Psoas muscle (tissue), 8 donors: Measurements from ENCODE around the gene SEC11A. TPM values are rescaled to one million over a fixed set of nuclear protein-coding genes. Genes with fewer than 3 reads are reported as not detected.

ENCODE experiments used
- ATAC-seq, 4 donors: fragments of 200-7000 bp; cut with Tn5 transposase; one replicate each; pipeline ENCODE4 v1.9.1; 2020; ENCODE audit warnings: moderate library complexity in 3 of 4, mild to moderate bottlenecking in 2 of 4
- DNase-seq, 2 donors: peaks; one replicate each; pipeline ENCODE4 v3.0.0-alpha.2; 2020
- H3K27ac ChIP-seq: fragments of 200-600 bp; one replicate; pipeline ENCODE4 v1.8.0; 2022
- H3K27me3 ChIP-seq, 3 donors: fragments of 200-600 bp in 1 of 3; one replicate each; pipeline versions ENCODE4 v1.6.1 to v1.8.0; 2013 to 2022; ENCODE audit warnings: low read length in 2 of 3, mild to moderate bottlenecking in 2 of 3, moderate library complexity in 1 of 3; ENCODE audit not compliant: insufficient read depth in 3 of 3
- H3K36me3 ChIP-seq, 2 donors: fragments of 200-600 bp in 1 of 2; one replicate each; pipeline versions ENCODE4 v1.6.1 to v1.8.0; 2013 to 2022; ENCODE audit warnings: low read depth in 1 of 2, mild to moderate bottlenecking in 1 of 2, moderate library complexity in 1 of 2; ENCODE audit not compliant: insufficient read depth in 1 of 2
- H3K4me1 ChIP-seq: fragments of 200-600 bp; one replicate; pipeline ENCODE4 v1.8.0; 2022
- H3K4me3 ChIP-seq: fragments of 200-600 bp; one replicate; pipeline ENCODE4 v1.8.0; 2022; ENCODE audit warnings: mild to moderate bottlenecking
- H3K9me3 ChIP-seq: fragments of 200-600 bp; one replicate; pipeline ENCODE4 v1.8.0; 2022
- WGBS, 3 donors: extraction: QIAGEN DNeasy Blood & Tissue Kit; methylation state at CpG; one replicate each; pipeline versions ENCODE4 v1.1.6 to v1.1.7; 2013; 5-methylcytosine and 5-hydroxymethylcytosine counted together
- intact Hi-C, 2 donors: fragments of 100-400 bp; cut with DNase I; formaldehyde crosslinking; loops; one replicate each; pipeline versions ENCODE4 v1.11.0 to v1.14.2; 2022
- polyA plus RNA-seq, 3 donors: library from polyadenylated mRNA; stranded (reverse); fragments of 200-250 nt; gene quantifications; one replicate each; pipeline ENCODE4 v1.2.3, GENCODE V29; 2013
- total RNA-seq, 4 donors: library from RNA; stranded (reverse); fragmentation: NEBNext Ultra II Directional in 2 of 4; extraction: Animal tissue kit (Norgen Biotek cat#: 25700) in 2 of 4; gene quantifications; one replicate each; pipeline versions ENCODE4 v1.2.1 to v1.2.4, GENCODE V29; 2021 to 2023
- TF ChIP-seq, protein P1 (sequence below): fragments of 200-600 bp; IDR thresholded peaks from one replicate; pipeline ENCODE4 v1.8.0; 2022; ENCODE audit warnings: antibody characterized with exemption
- donor health status: healthy with polysubstance abuse.
- donor health status: DM: no; HTN: no; CAD: no; lungs with moderate emphysema.
- donor health status: Bipolar disorder and iron deficiency.
- donor health status: healthy.
- donor health status: DM: yes; HTN: yes; CAD: no.
- donor health status: DM: no; HTN: no; CAD: no.
- donor health status: DM: no; HTN: no; CAD: no.
- donor health status: DM: yes; HTN: yes; CAD: no.

SEC11A gene
- total and polyA plus RNA-seq, 7 donors, result 80.7 to 237 (median 106) TPM

DNA sequence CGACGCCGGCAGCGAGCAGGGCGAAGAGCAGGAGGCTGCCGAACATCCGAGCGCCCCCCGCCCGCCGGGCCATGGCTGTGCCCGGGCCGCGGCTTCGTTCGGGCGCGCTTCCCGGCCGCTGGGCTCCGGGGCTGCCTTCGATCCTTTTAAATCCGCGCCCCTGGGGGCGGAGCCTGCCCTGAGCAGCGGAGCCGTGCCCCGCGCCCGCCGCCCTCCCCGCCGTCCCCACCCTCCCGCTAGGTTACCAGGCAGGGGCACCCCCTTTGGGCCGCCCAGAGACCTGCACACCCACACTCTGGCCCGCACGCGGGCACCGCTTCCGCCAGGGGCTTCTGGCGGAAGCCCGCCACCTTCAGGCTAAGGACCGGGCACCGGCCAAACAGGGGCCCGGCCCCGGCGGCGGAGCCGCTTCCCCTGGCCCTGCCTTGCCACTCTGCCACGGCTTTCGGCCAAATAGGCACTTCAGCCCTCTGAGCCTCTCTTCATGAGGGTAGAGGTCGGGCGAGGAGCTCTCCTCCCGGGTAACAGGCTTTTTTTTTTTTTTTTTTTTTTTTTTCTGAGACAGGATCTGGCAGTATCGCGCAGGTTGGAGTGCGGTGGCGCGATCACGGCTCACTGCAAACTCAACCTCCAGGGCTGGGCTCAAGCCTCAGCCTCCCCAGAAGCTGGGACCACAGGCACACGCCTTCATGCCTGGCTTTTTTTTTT is 57.7 kb downstream of the SEC11A start, which contains the start of gene NMB:
NMB (minus strand) TSS at position 120 of the 708 bp plus-strand sequence; CDS start at position 73, 47 bp downstream.
- Histone ChIP-seq H3K27me3 (no peaks in the 10 kb centered on the region), H3K4me1 (peaks cover 18% of the 10 kb centered on the region), H3K27ac (peak within 1 kb of the TSS; percentile 80), H3K36me3 (peaks cover 3 to 5% of the 10 kb centered on the region in 2 donors), H3K4me3 (peak within 1 kb of the TSS; percentile 73), H3K9me3 (no peaks in the 10 kb centered on the region)
- TF ChIP-seq, protein P1, sequence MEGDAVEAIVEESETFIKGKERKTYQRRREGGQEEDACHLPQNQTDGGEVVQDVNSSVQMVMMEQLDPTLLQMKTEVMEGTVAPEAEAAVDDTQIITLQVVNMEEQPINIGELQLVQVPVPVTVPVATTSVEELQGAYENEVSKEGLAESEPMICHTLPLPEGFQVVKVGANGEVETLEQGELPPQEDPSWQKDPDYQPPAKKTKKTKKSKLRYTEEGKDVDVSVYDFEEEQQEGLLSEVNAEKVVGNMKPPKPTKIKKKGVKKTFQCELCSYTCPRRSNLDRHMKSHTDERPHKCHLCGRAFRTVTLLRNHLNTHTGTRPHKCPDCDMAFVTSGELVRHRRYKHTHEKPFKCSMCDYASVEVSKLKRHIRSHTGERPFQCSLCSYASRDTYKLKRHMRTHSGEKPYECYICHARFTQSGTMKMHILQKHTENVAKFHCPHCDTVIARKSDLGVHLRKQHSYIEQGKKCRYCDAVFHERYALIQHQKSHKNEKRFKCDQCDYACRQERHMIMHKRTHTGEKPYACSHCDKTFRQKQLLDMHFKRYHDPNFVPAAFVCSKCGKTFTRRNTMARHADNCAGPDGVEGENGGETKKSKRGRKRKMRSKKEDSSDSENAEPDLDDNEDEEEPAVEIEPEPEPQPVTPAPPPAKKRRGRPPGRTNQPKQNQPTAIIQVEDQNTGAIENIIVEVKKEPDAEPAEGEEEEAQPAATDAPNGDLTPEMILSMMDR, result peak; percentile 44
- ATAC-seq (peak; percentile 61 to 80 (median 74)), DNase-seq (peak; percentile 81 to 90)
- intact Hi-C loops, result loop anchor here in 1 of 2 donors (5.0 to 10.0 kb wide), 2 partner anchors 219 to 267 kb away; no protein-coding TSS in a partner anchor
- WGBS, 3 donors, result 1 to 2% (median 1%) methylated on average over 43 to 61 of the region's 61 CpGs

DNA sequence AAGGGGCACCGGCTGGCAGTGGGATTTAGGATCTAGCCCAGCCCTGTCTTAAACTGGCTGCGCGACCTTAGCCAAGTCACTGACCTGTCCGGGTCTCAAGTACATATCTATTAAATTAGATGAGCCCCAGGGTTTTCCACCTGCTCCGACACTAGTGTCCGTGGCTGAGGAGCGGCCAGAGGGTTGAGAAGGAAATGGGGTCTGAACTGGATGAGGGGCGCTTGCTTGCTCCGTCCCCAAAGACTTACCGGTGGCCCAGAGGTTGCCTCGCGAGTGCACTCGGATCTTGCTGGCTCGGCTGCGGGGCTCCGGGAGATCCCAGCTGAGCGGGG is 58.2 kb downstream of the SEC11A start:
- 17 to 20% (median 19%) methylated on average over 15 to 17 of the region's 17 CpGs for WGBS, 3 donors
- intact Hi-C loops, result loop anchor here in 1 of 2 donors (5.0 to 10.0 kb wide), 2 partner anchors 220 to 267 kb away; no protein-coding TSS in a partner anchor
- Histone ChIP-seq H3K4me1 (peaks cover 19% of the 10 kb centered on the region), H3K36me3 (peaks cover 3 to 10% of the 10 kb centered on the region in 2 donors), H3K9me3 (no peaks in the 10 kb centered on the region), H3K4me3 (peak overlapping the region; percentile 73), H3K27ac (peak overlapping the region; percentile 80), H3K27me3 (no peaks in the 10 kb centered on the region)
- TF ChIP-seq, protein P1, result no peak
- ATAC-seq, result no peak
- DNase-seq, result peak in 1 of 2 donors; percentile 59

DNA sequence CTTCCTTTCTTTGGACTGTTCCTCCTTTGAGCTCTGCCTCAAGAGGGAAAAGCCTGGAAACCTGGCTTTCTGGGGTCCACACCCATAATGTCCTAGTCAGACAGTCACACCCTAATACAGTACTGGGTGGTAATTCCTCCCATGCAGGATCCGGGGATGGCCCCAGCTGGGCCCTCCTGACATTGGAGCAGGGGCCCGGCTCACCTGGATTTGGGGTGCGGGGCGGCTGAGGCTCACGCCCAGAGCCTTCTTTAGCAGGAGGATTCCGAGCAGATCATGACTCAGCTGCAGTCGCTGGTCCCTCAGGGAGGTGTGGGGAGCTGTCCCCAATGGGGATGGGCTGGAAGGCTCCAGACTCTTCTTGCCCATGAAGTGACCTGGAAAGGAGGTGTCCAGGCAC is 59.0 kb downstream of the SEC11A start:
- H3K4me3 ChIP-seq, result peak overlapping the region; percentile 73
- WGBS, 3 donors, result 90 to 93% (median 92%) methylated on average over 7 of the region's 7 CpGs
- no peak for ATAC-seq

DNA sequence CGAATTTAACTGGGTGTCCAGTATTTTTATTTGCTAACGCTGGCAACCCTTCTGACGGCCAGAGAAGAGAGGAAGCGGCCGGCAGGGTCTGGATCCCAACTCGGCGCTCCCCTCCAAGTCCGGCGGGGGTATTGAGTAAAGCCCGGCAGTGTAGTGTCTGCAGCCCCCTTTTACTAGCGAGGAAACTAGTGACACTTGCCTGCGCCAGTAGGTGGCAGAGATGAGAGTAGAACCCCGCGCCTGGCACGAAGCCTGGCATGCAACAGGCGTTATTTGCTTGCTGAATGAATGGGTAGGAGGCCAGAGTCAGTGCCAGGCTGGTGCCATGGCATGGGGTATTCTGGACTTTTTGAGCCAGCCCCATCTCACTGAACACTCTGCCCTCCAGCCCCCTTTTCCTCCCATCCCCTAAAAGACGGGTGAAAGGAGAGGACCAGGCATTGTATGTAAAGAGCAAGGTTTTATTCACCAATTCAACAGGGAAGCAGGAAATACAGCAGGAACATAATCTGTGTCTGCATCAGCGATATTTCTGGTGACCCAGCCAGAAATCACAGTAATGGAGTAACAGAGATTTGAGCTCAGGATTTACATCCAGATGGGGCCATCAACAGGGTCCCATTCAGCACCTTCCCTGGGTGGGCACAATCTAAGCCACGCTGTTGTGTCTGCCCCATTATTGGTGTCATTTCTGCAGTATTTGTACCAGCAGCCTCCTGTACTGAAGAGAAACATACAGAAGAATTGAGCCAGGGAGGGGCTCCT is 61.1 kb downstream of the SEC11A start:
- intact Hi-C loops, result loop anchor here (5.0 to 10.0 kb wide), 5 partner anchors 53 to 270 kb away; partner anchors contain the start of genes ALPK3 (in 1 of the 2) and ZSCAN2 (in 1 of the 2)
- peaks cover 26% of the 10 kb centered on the region for H3K4me1 ChIP-seq
- DNase-seq, result peak; percentile 83 to 89

More for the DNA sequence above, 59.0 kb downstream of the SEC11A start:
- peaks cover 3 to 18% of the 10 kb centered on the region in 2 donors for H3K36me3 ChIP-seq
- peak in 1 of 2 donors; percentile 29 for DNase-seq
- no peaks in the 10 kb centered on the region for H3K27me3 ChIP-seq
- intact Hi-C loops, result loop anchor here in 1 of 2 donors (5.0 to 10.0 kb wide), 2 partner anchors 220 to 268 kb away; no protein-coding TSS in a partner anchor
- no peak overlapping the region for H3K27ac ChIP-seq
- no peaks in the 10 kb centered on the region for H3K9me3 ChIP-seq
- TF ChIP-seq, protein P1, result no peak
- peaks cover 19% of the 10 kb centered on the region for H3K4me1 ChIP-seq

More for the DNA sequence above, 61.1 kb downstream of the SEC11A start:
- WGBS, 3 donors, result 4 to 6% (median 5%) methylated on average over 19 of the region's 19 CpGs
- ATAC-seq, result peak; percentile 66 to 73 (median 70)
- Histone ChIP-seq H3K36me3 (peaks cover 0 to 34% of the 10 kb centered on the region in 2 donors), H3K27me3 (no peaks in the 10 kb centered on the region), H3K27ac (peak overlapping the region; percentile 85), H3K9me3 (no peaks in the 10 kb centered on the region), H3K4me3 (peak overlapping the region; percentile 83)
- TF ChIP-seq, protein P1, result peak; percentile 55
